Amniotic epithelial cell (primary cell): ENCODE results near the gene SUPT4H1.
A peak's percentile ranks its signal among the peaks of the same experiment; 100 is the strongest.

Experiments
- DNase-seq: peaks from one replicate; pipeline ENCODE4 v3.0.0-alpha.2; 2010; ENCODE audit warnings: low read depth

Gene SUPT4H1

DNA sequence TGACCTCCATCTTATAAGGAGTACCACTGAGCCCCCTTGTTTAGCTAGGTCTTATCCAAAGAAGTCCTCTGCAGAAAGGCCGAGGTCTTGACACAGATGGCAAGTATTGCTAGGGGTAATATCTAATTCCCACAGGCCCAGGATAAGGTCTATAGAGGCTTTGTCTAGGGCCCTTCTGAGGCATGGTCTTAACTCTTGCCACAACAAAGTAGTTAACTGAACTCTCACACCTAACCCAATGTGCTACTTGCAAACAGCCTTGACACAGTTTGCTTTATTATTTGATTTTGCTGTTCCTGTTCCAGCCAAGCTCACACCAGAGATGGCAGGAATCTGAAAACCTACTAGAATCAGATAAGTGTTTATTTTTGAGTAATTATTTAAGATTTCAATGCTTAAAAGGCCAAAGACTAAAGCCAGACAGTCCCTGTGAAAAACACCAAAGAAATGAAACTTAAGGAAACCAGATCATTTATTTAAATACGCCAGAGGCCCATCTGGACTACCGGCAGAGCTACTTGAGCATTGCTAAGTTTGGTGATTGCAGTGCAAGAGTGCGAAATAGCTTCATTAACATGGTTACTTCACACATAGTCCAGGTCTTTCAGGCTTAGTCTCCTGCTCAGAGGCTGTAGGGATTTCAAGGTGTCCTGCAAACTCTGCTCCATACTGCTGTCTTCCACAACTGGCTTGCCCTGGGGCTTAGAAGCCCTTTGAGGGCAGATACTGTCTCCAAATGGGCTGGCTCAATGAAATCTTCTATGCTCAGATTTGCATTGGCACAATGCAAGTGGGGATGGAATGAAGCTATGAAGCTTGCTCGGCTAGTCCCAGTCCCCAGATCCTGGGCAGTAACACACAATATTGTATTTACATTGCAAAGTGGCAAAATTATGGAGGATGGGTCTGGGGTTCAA is 28.5 kb upstream of the SUPT4H1 start:
- no peak for DNase-seq

DNA sequence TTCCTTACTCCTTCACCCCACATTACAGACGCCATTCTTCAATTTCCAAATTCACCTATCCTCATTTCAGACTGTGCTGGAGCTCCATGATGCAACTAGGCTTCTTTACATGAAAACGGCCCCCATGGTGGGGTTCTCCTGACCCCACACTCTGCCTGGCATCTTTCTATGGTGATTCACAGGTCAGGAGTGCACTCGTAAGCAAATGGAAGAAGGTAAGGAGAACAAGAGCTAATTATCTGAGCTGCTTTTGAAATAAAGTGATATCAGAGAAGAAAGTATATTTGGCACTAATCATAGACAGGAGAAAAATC is 27.5 kb upstream of the SUPT4H1 start:
- no peak for DNase-seq

DNA sequence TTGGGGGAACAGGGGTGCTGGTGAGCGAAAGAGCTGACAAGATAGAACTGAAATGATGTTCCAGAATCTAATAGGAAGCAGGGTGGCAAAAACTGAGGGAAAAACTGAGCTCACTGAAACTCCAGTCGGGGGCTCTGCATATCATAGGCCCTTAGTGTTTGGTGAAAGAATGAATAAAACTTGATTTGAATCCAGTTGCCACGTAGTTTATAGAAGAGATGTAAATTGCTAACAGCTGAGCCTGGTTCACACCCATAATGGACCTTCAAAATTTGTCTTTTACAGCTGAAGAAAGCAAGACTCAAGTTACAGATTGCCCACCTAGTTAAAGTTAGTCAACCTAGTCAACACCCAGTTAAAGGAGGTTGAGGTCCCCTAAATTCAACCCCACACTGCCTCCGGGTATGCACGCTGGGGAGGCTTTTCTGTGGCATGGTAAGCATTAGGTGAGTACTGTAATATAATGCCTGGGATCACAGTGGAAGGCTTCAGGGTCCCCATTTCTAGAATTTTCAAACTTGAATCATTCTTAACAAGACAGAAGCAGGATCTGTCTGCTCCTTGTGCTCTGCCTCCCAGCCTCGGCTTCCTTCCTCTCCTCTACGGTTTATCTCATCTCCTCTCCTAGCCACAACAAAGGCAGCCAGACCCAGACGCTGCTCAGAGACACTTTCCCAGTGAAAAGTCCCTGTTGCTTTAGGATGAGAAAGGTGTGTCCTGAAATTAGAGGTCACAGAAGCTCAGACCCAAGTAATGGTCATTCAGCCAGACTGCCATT is 26.9 kb upstream of the SUPT4H1 start:
- DNase-seq = no peak

DNA sequence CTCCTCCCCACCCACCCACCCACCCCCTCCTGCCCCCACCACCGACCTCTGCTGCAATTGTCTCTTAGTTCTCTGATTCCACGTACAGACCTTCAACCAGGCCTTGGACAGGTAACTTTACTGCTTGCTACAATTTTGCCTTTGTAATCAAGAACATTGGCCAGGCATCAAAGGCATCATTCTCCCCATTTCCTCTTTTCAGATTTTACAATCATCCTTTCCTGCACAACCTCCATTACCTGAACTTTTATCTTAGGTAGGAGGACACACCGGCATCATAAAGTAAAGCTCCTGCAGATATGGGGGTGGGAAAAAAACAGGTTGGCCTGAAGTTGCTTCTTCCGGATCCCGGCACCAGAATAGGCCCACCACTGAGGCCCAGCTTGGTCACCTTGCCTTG is 25.7 kb upstream of the SUPT4H1 start:
- DNase-seq = no peak

DNA sequence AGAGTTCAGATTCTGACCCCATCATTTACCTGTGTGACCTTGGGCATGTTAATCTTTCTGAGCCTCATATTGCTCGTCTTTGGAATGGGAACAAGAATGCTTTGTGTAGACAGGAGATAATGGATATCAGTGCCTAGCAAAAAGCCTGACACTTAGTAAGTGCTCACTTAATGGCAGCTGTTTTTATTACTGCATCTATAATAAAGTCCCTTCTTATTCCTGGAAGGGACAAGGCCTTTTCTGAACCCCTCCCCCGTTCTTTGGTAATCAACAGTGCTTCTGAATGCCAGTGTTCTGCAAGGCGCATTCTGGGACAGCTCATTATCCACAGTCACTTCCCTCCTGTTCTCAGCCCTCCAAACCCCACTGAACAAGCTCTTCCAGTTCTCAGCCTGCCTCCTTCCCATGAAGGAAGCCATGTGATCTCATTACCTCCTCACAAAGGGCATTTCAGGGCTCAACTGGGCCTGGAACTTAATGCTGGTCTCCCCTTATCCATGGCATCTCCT is 25.1 kb upstream of the SUPT4H1 start:
- no peak for DNase-seq

DNA sequence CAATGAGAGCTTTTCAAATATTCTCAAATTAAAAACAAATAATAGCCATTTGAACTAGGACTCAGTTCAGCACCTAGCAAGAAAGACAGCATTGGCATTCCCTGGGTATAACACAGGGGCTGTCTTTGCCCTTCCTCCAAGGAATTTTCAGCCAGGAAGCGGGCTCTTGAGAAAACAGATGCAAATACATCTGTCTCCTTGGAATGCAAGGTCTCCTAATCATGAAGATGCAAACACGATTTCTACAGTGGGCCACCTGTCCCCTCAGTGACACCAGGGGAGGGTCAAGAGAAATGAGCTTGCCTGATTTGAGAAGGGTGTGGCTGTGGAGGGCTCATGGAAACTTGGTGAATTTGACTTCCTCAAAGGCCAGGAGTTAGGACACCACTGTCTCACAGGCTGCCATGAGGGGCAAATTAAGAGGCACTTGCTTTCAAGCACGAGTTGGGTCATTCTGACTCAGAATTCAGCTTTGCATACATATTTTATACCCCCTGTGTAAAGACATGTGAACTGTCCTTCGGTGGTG is 24.5 kb upstream of the SUPT4H1 start:
- no peak for DNase-seq

DNA sequence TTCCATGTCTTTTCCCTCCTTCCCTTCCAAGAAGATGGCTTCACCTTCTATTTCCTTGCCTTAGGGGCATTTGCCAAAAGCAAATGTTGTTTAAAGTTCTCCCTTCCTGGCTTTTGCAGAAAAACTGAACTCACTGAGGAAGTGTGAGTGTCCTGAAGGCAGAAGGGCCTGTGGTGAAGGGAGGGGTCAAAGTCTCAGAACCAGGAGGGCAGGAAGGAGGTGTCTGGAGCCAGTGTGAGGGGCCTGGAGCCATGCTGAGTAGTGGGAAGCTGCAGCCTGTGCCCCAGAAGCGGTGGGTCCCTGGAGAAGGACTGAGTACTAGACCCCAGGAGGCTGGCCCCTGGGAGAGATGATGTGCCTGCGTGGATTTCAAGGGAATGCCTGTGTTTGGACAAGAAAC is 23.8 kb upstream of the SUPT4H1 start:
- no peak for DNase-seq

DNA sequence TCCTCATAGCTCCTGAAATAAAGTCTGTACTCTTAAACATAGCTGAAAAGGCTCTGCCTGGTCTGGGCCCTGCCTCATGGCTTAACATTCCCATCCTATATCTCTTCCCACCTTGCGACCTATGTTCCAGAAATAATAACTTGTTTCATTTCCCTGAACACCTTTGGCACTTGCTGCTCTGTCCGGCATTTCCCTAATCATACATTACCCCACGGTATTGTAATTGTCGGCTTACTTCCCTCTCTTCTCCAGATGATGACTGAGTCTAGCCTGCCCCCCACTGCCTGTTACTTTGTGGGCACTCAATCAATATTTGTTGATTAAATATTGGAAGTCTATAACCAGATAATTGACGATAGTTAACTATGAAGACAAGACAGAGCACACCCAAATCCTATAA is 23.3 kb upstream of the SUPT4H1 start:
- no peak for DNase-seq

DNA sequence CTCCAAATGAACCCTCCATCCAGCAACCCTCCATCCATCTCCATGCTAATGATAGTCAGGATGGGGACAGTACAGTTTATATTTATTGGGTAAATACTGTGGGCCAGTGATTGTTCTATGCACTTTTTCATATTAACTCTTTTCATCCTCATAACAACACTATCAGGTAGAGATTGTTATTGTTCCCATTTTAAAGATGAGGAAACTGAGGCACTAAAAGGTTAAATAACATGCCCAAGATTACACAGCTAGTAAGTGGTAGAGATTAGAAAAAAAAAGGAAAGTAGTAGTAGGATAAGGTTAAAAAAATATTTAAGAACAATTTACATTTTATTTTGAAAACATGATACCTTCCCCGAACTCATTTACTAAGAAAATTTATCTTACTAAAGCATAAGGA is 21.9 kb upstream of the SUPT4H1 start:
- no peak for DNase-seq

DNA sequence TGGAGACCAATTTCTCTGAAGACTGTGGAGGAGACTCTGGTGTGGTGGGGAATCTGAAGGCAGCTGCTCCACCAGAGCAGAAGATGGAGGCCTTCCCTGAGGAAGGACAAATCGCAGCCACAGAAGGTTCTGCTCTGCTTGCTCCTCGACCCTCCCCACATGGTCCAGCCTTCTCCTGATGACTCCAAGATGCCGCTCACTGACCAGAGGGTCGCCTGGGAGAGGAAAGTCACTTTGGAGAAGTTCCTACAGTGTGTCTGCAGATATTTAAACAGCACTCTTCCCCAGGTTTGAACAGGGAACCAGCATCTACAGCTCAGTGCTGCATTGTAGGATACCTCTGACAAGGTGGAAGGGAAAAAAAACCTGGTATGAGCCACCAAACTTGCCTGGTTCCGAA is 21.0 kb upstream of the SUPT4H1 start:
- DNase-seq = no peak

DNA sequence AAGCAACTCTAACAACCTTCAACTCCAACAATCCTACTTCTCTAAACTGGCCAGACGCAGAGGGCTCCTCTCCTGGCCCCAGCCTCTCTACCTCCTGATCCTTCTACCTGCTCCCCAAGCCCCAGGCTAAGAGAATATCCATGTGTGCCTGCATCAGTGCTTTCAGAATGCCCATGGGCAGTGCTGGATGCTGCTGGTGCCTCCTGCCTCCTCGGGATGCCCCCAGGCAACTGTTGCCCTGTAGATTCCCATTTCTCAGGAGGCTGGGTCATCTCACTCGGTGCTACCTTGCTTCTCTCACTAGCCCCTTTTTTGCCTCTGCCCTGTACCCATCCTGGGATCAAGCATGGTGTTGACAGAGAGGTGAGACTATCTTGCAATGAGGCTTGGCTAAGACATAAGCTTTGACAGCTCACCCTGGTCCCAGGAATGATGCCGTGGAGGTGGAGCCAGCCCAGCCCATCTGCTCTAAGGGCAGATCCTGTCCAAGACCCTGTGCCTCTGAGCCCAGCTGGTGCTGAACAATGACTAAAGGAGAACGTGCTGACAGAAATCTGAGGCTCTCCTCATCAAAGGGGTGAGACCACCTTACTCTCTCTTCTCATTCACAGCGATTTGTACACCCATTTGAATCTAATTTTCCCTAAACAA is 19.4 kb upstream of the SUPT4H1 start:
- DNase-seq = no peak

DNA sequence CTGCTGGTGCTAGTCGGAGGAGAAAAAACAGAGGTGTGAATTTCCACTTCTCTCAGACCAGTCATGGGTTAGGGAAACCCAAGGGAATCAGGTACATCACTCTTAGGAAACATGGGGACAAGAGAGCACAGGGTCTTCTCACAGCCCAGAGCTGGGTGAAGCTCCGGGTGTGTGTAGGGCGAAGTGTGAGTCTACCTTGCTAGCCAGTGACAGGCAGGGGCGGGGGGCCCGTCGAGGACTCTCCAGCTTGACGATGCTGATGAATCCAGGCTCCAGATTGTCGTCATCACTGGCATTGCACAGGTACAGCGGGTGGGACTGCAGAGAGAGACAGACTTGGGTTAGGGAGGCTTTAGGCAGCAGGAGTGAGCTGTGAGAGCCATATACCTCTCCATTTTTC is 18.7 kb upstream of the SUPT4H1 start:
- no peak for DNase-seq

DNA sequence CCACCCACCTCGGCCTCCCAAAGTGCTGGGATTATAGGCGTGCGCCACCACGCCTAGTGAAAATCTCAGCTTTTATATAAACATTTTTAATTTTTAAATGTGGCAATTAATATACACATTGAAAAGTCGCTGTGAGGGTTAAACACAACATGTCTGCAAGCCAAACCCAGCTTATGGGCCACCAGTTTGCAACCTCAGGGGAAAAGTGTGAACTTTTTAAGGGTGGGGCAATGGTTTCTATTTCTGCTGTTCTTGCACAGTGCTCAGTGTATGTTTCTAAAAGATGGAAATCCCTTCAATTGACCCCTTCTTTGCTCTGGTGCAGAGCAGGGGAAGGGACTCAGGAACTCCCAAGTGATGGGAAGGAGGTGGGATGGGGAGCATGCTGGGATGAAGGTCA is 18.3 kb upstream of the SUPT4H1 start:
- no peak for DNase-seq

DNA sequence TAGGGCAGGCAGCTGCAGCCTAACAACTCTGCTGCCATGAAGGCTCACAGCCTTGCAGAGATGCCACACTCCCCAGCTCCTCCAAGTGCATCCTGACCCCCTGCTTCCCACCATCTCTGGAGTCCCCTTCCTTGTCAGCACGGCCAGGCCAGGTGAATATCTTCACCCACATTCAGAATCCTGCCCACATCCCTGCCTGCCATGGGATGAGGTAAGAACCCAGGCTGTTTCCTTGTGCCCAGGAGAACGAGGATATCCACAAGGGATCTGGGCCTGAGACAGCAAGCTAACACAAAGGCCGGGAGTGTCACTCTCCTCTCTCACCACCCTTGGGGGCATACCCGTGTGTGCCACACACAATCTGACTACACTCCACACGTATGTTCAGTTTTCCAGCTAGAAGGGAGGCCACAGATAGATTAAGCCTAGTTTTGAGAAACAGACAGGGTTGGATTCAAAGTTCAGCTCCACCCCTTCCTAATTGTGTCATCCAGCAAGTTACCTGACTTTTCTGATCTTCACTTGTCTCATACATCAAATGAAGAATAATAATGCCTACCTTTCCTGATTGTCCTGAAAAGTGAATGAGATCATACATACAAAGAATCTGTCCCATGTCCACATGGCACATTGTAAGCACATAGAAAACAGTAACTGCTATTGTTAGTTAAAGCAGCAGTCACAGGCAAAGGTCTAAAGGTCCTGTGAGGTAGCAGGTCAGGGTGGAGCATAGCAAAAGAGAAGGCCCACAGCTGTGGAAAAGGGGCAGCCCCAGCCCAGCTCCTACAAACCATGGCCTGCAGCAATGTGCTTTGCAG is 17.4 kb upstream of the SUPT4H1 start:
- no peak for DNase-seq

DNA sequence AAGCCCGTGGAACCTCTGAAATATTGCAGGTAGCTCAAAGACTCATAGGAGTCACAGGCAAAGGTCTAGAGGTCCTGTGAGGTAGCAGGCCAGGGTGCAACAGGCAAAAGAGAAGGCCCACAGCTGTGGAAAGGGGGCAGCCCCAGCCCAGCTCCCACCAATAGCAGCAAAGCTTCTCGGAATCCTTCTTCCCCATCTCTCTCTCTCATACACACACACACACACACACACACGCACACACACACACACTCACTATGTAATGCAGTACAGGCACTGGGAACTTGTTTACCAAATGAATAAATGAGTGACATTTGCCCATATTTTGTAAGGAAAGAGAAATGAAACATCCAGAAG is 16.8 kb upstream of the SUPT4H1 start:
- DNase-seq = no peak

DNA sequence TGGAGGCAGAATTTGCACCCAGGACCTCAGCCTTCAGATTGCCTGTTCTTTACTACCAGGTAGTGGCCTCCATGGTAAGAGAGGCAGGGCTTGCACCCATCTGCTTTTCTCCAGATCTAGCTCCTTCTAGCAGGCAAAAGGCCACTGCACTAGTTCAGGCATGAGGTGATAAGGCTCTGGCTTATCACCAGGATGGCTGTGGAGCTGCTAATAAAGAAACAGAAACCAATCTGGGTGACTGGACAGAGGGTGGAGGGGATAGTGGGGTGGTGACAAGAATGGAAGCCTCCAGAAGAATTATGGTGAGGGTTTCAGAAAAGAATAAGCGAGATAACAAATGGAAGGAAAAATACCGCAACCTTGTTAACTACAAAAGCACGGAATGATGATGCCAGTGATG is 15.5 kb upstream of the SUPT4H1 start:
- DNase-seq = no peak

DNA sequence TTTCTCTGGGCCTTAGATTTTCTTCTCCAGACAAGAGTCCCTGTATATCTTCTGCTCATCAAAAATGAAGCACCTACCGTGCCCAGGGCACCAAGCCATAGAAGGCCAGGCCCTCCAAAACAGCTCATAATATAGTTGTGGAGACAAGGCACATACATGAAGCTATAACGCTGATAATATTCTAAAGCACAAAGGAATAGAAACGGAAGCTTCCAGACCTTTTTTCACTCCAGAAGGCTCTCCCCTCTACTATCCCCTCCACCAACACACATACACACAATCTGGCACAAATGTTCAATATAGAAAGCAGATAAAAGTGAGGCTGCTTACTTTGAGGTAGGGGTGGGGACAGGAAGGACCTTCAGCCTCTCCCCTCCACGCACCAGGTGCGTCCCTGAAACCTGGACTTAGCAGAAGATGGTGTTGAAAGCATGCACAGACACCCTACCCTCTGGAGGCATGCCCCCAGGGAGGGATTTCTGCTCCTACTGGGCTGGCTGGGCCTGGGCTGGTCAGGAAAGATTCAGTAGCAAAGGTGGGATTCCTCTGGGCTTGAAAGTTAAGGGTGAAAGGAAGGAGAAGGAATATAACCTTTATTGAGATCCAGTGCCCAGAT is 14.1 kb upstream of the SUPT4H1 start:
- no peak for DNase-seq

DNA sequence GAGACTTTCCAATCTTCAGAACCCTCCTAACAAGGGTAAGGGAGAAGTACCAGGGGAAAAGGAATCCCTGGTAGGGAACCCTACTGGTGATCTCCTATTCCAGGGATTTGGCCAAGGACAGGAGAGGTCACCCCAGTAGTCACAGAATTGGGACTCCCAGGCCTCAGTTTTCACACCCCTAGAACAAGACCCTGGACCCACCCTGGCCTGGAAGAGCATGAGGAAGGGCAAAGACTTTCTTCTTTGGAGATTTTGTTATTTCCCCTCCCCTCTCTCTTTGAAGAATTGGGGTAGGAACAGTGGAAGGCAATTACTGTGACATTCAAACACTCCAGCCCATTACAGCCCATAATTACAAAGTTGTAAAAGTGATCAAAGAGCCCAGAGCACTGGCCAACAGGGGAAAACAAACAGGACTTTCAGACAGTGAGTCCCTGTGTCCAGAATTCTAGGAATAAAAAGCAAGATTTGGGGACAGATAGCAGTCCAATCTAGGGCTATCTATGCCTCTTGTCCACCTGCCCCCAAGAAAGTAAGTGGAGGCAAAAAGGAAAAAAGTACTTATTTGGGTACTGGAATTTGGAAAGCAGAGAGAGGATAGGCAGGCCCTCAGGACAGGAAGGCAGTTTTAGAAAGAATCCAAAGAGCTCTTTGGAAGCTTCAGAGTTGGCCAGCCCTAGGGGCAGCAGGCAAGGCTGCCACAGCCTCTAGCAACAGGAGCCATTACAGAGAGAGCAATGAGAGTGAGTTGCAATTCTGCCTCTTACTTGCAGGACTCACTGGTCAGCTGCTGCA is 13.4 kb upstream of the SUPT4H1 start:
- DNase-seq = no peak

DNA sequence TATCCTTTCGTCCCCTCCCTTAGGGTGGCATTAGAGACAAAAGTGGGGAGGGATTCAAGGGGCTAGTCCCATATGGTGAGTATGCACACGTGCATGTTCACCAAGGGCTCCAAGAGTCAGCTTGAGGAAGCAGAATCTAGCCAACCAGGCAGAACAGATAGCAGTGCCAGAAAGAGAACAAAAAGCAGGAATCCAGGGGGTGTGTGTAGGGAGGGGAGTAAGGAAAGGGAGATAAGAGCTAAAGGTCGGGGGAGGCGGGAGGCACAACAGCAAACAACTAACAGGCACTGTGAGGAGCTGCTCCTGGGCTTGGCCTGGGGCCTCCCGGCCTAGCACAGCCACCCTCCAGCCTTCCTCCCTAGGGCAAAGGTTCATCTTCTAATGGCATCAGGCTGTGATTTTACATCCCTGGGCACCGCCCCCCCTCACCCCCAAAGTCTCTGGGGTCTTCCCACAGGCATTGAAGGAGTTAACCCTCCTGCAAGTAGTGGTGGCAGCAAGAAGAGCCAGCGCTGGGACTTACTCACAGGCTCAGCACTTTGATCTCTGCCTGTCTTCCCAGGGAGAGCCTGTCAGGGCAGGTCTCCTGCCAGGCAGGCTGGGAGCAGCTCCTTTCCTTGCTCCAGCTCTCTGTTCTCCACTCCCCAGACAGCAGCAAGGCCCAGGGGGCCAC is 12.4 kb upstream of the SUPT4H1 start:
- peak; percentile 22 for DNase-seq
